Measurements from ENCODE around the gene PBX4.

DNA sequence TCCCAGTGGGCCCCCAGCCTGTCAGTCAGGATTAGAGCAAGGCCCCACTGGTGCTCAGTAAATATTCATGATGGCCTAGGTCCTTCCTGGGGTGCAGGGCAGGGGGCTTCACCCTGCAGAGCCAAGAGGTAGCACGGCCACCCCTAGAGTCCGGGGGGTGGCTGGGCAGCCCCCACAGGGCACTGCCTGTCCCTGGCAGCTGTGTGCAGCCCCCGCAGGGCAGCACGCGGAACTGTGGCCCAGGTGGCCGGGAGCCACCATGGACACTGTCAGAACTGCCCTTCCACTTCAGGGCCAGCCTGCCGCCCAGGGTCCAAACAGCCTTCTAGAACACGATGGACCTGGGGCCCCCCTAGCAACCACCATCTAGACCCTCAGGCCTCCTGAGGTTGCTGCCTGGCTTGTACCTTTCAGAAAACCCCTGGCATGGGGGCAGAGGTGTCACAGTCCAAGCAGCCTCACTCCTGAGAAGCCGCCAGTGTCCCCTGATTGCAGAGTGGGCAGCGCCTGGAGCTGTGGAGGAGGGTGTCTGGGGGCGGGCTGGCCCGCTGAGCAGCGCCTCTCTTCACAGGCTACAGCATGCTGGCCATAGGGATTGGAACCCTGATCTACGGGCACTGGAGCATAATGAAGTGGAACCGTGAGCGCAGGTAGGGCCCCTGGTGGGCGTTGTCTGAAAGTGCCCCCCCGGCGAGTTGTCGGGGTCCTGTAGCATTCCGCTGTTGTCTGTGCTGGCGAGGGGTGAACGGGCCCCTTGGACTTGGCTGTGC lies 92.7 kb downstream of the PBX4 start:
- TF ChIP-seq, protein P1, sequence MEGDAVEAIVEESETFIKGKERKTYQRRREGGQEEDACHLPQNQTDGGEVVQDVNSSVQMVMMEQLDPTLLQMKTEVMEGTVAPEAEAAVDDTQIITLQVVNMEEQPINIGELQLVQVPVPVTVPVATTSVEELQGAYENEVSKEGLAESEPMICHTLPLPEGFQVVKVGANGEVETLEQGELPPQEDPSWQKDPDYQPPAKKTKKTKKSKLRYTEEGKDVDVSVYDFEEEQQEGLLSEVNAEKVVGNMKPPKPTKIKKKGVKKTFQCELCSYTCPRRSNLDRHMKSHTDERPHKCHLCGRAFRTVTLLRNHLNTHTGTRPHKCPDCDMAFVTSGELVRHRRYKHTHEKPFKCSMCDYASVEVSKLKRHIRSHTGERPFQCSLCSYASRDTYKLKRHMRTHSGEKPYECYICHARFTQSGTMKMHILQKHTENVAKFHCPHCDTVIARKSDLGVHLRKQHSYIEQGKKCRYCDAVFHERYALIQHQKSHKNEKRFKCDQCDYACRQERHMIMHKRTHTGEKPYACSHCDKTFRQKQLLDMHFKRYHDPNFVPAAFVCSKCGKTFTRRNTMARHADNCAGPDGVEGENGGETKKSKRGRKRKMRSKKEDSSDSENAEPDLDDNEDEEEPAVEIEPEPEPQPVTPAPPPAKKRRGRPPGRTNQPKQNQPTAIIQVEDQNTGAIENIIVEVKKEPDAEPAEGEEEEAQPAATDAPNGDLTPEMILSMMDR (IDR thresholded peaks at IDR 0.05; ENCODE audit: insufficient read depth, low read depth, low read length), result no peak
- TF ChIP-seq EZH2 (IDR thresholded peaks at IDR 0.05; ENCODE audit: insufficient read depth, low read length), result no peak

Measured in astrocyte (in vitro differentiated cells and primary cell).